Mesothelial cell of epicardium (in vitro differentiated cells): ENCODE results near the gene ANKRD36. TPM values are rescaled to one million over a fixed set of nuclear protein-coding genes. Genes with fewer than 3 reads are reported as not detected.
"Not testable (repeated sequence)": the region's sequence is repeated elsewhere in the genome, so short reads cannot be mapped to it uniquely, and the experiment has no call there.

Experiments used
- DNase-seq, 2 experiments: peaks; one replicate each; pipeline ENCODE4 v3.0.0; 2021; ENCODE audit warnings: low spot score in 2 of 2; ENCODE audit not compliant: unreplicated experiment in 2 of 2
- H3K27ac Mint-ChIP-seq: 2 replicates; pipeline ENCODE4 v1.8.0; 2021; ENCODE audit warnings: mixed read lengths
- H3K27me3 Mint-ChIP-seq: 2 replicates; pipeline ENCODE4 v1.8.0; 2021; ENCODE audit warnings: low read depth, mixed read lengths
- H3K36me3 Mint-ChIP-seq: 2 replicates; pipeline ENCODE4 v1.8.0; 2021; ENCODE audit warnings: mixed read lengths
- H3K4me1 Mint-ChIP-seq: 2 replicates; pipeline ENCODE4 v1.8.0; 2021; ENCODE audit warnings: mixed read lengths
- H3K4me3 Mint-ChIP-seq: 2 replicates; pipeline ENCODE4 v1.8.0; 2021; ENCODE audit warnings: mild to moderate bottlenecking, moderate library complexity, mixed read lengths
- H3K9me3 Mint-ChIP-seq: 2 replicates; pipeline ENCODE4 v1.8.0; 2021; ENCODE audit warnings: mixed read lengths
- total RNA-seq: library from RNA; stranded (reverse); gene quantifications from 3 replicates; pipeline ENCODE4 v1.2.1, GENCODE V29; 2021
- TF ChIP-seq, protein P1 (sequence below): fragments of 200-600 bp; sonication (generic); IDR thresholded peaks from one replicate; pipeline ENCODE4 v1.5.0; 2021; ENCODE audit warnings: antibody characterized with exemption; ENCODE audit not compliant: unreplicated experiment

ANKRD36 gene
- total RNA-seq, 1 donor from 2014 or later: 45.3 TPM

DNA sequence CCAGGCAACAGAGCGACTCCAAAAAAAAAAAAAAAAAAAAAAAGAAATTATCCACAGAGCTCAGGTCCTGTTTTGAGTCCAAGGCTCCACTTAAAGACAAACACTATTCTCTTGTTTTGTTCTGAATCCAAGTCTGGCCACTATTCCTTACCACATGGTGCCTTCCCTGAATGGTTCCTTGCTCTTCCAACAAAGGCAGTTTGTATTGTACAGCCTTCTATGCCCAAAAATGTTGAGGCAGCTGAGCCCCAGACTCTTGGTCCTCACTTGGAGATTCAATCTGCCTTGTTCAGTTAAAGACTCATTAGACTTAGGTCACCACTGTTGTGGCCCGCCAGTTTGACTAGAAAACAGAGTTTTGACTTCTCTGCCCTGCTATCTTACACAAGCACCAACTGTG is 20.0 kb upstream of the ANKRD36 start:
- not testable (repeated sequence) for H3K27me3 Mint-ChIP-seq, H3K36me3 Mint-ChIP-seq, DNase-seq, H3K4me3 Mint-ChIP-seq, H3K9me3 Mint-ChIP-seq, H3K4me1 Mint-ChIP-seq, H3K27ac Mint-ChIP-seq

- peak overlapping the region; percentile 56 for H3K4me3 Mint-ChIP-seq
- not testable (repeated sequence) for H3K27ac Mint-ChIP-seq, DNase-seq, H3K9me3 Mint-ChIP-seq, H3K27me3 Mint-ChIP-seq, H3K4me1 Mint-ChIP-seq, H3K36me3 Mint-ChIP-seq
Measured at GRCh38 chr2:97093983-97094771, 18.8 kb upstream of the ANKRD36 start.

- H3K36me3 Mint-ChIP-seq, H3K27me3 Mint-ChIP-seq, H3K4me1 Mint-ChIP-seq: not testable (repeated sequence)
- Mint-ChIP-seq H3K27ac (peak within 1 kb of the TSS; percentile 83), H3K4me3 (peak within 1 kb of the TSS; percentile 77), H3K9me3 (peaks cover 16% of the 10 kb centered on the region)
- DNase-seq: peak; percentile 56 to 77
Measured at GRCh38 chr2:97094772-97095611, 18.0 kb upstream of the ANKRD36 start, which contains the start of gene FAHD2B. Gene FAHD2B, minus strand, starts transcription at chr2:97094882. Its CDS starts 3,176 bp downstream, at chr2:97091706.

DNA sequence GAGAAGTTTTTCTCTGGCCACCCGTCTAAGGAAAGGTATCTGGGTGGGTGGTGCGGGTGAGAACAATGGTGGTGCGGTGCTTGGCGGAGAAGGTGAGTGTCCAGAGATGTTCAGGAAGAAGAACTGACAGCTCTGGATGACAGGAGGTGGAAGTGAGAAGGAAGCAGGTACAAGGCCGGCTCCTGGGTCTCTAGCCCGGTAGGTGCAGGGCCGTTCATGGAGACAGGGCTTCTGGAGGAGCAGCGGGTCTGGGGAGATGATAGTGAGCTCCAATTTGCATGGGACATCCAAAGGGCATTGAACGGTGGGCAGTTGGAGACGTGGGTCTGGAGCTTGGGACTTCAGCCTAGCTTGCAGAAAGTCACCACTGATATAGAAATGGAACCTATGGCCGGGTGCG is 17.3 kb upstream of the ANKRD36 start:
- peaks cover 19% of the 10 kb centered on the region for H3K9me3 Mint-ChIP-seq
- TF ChIP-seq, protein P1, sequence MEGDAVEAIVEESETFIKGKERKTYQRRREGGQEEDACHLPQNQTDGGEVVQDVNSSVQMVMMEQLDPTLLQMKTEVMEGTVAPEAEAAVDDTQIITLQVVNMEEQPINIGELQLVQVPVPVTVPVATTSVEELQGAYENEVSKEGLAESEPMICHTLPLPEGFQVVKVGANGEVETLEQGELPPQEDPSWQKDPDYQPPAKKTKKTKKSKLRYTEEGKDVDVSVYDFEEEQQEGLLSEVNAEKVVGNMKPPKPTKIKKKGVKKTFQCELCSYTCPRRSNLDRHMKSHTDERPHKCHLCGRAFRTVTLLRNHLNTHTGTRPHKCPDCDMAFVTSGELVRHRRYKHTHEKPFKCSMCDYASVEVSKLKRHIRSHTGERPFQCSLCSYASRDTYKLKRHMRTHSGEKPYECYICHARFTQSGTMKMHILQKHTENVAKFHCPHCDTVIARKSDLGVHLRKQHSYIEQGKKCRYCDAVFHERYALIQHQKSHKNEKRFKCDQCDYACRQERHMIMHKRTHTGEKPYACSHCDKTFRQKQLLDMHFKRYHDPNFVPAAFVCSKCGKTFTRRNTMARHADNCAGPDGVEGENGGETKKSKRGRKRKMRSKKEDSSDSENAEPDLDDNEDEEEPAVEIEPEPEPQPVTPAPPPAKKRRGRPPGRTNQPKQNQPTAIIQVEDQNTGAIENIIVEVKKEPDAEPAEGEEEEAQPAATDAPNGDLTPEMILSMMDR: no peak
- H3K27me3 Mint-ChIP-seq: peaks cover 5% of the 10 kb centered on the region
- no peaks in the 10 kb centered on the region for H3K36me3 Mint-ChIP-seq
- H3K4me3 Mint-ChIP-seq: peak overlapping the region; percentile 77
- peaks cover 10% of the 10 kb centered on the region for H3K4me1 Mint-ChIP-seq
- peak overlapping the region; percentile 83 for H3K27ac Mint-ChIP-seq
- no peak for DNase-seq

DNA sequence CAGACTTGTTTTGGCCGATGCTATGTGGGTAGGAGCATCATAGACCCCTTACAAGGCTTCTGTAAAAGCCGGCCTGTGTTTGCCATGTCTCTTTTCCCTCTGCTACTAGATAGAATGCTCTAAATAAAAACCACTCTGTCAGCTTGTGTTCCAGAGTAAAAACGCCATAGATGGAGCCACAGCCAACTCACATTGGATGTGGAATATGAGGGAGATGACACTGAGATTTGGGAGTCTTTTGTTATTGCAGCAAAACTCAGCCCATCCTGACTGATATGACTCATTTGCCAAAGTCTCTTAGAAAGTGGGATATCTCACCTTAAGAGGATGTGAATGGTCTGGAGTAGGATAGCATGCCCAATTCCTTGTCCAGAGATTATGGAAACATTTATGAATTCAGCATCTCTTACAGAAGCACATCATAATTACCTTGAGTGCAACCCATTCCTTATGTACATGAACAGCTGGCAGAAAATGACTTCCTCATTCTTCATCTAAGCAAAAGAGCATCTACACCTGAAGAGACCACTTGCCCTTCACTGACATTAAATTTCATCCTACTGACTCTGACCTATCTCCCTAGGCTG is 14.1 kb upstream of the ANKRD36 start:
- not testable (repeated sequence) for H3K27ac Mint-ChIP-seq, H3K4me1 Mint-ChIP-seq, H3K27me3 Mint-ChIP-seq, DNase-seq, H3K36me3 Mint-ChIP-seq, H3K4me3 Mint-ChIP-seq
- H3K9me3 Mint-ChIP-seq: peaks cover 36% of the 10 kb centered on the region

GRCh38 chr2:97106878-97107277 is 6.1 kb upstream of the ANKRD36 start:
- not testable (repeated sequence) for H3K27ac Mint-ChIP-seq, H3K36me3 Mint-ChIP-seq, H3K4me3 Mint-ChIP-seq, DNase-seq, H3K4me1 Mint-ChIP-seq
- peaks cover 35% of the 10 kb centered on the region for H3K27me3 Mint-ChIP-seq
- peaks cover 27% of the 10 kb centered on the region for H3K9me3 Mint-ChIP-seq

DNA sequence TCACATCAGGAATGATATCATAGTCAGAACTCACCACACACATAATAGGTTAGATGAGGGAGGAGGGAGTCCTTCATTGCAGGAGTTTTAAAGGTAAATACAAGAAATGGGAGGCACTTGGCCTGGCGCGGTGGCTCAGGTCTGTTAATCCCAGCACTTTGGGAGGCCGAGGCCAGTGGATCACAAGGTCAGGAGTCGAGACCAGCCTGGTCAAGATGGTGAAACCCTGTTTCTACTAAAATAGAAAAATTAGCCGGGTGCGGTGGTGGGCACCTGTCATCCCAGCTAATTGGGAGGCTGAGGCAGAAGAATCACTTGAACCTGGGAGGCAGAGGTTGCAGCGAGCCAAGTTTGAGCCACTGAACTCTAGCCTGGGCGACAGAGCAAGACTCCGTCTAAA is 1.7 kb upstream of the ANKRD36 start:
- H3K36me3 Mint-ChIP-seq, H3K9me3 Mint-ChIP-seq, H3K4me3 Mint-ChIP-seq, DNase-seq, H3K27ac Mint-ChIP-seq, H3K4me1 Mint-ChIP-seq: not testable (repeated sequence)
- H3K27me3 Mint-ChIP-seq: peaks cover 31% of the 10 kb centered on the region

DNA sequence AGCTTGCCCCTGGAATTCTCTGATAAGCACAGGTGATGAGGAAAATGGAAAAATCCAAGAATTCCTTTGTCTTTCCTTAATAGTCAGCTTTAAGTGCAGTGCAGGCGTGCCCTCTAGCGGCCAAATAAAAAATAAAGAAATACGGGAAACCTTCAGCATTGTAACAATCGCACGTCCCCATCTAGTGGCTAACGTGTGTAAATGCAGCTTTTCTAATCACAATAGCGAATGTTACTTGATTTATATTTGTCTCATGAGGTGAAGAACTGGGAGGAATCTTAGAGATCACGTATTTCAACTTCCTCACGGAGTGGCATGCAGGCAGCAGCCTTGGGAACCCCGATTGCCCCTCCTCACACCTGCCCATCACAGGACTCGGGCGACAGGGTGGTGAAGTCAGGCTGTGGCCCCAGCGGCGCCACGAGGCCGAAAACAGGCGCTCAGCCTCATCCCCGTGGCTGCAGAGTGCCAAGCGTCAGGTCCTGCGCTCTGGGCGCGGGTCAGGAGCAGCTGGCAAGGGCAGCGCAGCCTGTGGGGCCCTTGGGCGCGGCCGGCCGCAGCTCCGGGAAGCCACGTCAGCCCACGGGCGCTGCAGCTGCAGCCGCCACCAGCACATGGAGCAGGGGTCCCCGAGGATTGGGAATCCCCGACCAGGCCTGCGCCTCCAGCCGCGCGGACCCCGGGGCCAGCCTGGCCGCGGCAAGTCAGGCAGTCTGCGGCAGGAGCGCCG is 468 bp upstream of the ANKRD36 start:
- not testable (repeated sequence) for H3K36me3 Mint-ChIP-seq, H3K4me1 Mint-ChIP-seq, H3K9me3 Mint-ChIP-seq
- peaks cover 26% of the 10 kb centered on the region for H3K27me3 Mint-ChIP-seq
- peak overlapping the region; percentile 95 for H3K27ac Mint-ChIP-seq
- DNase-seq: peak in 1 of 2 experiments; percentile 65
- peak overlapping the region; percentile 85 for H3K4me3 Mint-ChIP-seq
- TF ChIP-seq, protein P1: peak; percentile 98

DNA sequence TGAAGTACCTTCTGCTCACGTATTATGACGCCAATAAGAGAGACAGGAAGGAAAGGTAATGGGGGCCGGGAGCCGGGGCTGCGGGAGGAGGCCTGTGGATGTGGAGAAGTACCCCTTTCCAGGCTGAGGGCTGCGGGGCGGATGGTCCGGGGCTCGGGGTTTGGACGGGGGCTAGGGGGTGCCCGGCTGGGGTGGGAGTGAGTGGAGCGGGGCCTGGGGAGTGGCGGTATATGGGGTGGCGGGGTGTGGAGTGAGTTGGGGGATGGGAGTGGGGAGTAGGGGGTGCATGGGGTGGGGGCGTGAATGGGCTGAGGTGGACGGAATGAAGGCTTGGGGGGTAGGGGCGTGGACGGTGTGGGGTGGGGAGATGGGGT is 916 bp downstream of the ANKRD36 start:
- not testable (repeated sequence) for DNase-seq, H3K4me1 Mint-ChIP-seq, H3K9me3 Mint-ChIP-seq, H3K36me3 Mint-ChIP-seq
- peak overlapping the region; percentile 97 for H3K4me3 Mint-ChIP-seq
- peaks cover 17% of the 10 kb centered on the region for H3K27me3 Mint-ChIP-seq
- peak overlapping the region; percentile 99 for H3K27ac Mint-ChIP-seq

DNA sequence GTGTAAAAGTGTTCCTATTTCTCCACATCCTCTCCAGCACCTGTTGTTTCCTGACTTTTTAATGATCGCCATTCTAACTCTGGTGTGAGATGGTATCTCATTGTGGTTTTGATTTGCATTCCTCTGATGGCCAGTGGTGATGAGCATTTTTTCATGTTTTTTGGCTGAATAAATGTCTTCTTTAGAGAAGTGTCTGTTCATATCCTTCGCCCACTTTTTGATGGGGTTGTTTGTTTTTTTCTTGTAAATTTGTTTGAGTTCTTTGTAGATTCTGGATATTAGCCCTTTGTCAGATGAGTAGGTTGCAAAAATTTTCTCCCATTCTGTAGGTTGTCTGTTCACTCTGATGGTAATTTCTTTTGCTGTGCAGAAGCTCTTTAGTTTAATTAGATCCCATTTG is 16.1 kb downstream of the ANKRD36 start:
- H3K36me3 Mint-ChIP-seq: peaks cover 21% of the 10 kb centered on the region
- H3K4me3 Mint-ChIP-seq, H3K4me1 Mint-ChIP-seq, H3K27me3 Mint-ChIP-seq, H3K27ac Mint-ChIP-seq, DNase-seq: not testable (repeated sequence)
- H3K9me3 Mint-ChIP-seq: peaks cover 17% of the 10 kb centered on the region

GRCh38 chr2:97144016-97144415 is 31.1 kb downstream of the ANKRD36 start:
- DNase-seq, H3K9me3 Mint-ChIP-seq, H3K4me1 Mint-ChIP-seq, H3K27me3 Mint-ChIP-seq, H3K4me3 Mint-ChIP-seq, H3K27ac Mint-ChIP-seq: not testable (repeated sequence)
- peaks cover 20% of the 10 kb centered on the region for H3K36me3 Mint-ChIP-seq
